Activated CD4-positive, alpha-beta T cell treated with anti-CD3 and anti-CD28 coated beads, Interleukin-2, Interleukin-6, amounts not matched to agents 100 ng/mL and 50 ng/mL, durations not matched to agents 16 hours and 8 hours (primary cell): ENCODE data around the gene MLLT3.
"Not testable (repeated sequence)": the region's sequence is repeated elsewhere in the genome, so short reads cannot be mapped to it uniquely, and the experiment has no call there.

Experiments used
- DNase-seq: peaks from one replicate; pipeline ENCODE4 v3.0.0-alpha.2; 2020

The MLLT3 gene

GRCh38 chr9:20593537-20593936, 28.8 kb downstream of the MLLT3 start:
- DNase-seq: no peak

- DNase-seq: no peak
Observed at GRCh38 chr9:20593105-20593504, 29.2 kb downstream of the MLLT3 start.

DNA sequence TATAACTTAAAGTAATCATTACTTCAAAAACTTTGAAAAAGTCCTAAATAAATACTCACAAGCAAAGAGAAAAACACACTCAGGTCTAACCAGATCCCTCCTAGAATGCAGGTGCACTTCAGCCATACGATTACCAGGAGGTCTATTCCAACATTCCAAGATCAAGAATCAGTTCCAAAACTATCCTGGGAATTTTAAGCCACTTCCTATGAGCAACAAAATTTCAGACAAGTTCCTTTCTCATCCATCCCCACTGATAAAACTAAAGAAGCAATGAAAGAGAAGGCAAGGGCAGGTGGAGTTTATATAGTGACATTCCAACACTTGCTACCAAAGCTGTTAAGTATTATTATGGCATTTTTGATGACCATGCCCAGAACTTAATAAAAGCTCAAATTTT, 29.6 kb downstream of the MLLT3 start:
- DNase-seq: no peak

- DNase-seq: no peak
Observed at GRCh38 chr9:20591223-20591622, 31.1 kb downstream of the MLLT3 start.

- peak; percentile 24 for DNase-seq
Observed at GRCh38 chr9:20584968-20585643, 37.2 kb downstream of the MLLT3 start.

GRCh38 chr9:20583088-20583487, 39.2 kb downstream of the MLLT3 start:
- not testable (repeated sequence) for DNase-seq

DNA sequence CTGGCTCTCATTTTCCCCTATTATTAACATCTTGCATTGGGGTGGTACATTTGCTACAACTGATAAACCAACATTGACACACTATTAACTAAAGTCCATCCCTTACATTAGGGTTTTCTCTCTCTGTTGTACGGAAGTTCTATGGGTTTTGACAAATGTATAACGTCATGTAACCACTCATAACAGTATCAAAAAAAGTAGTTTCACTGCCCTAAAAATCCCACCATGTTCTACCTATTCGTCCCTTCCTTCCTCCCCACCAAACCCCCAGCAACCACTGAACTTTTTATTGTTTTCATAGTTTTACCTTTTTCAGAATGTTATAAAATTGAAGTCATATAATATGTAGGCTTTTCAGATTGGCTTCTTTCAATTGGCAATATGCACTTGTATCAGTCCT, 40.1 kb downstream of the MLLT3 start:
- no peak for DNase-seq

- no peak for DNase-seq
Observed at GRCh38 chr9:20580673-20581072, 41.6 kb downstream of the MLLT3 start.

GRCh38 chr9:20579524-20580314, 42.6 kb downstream of the MLLT3 start:
- DNase-seq: no peak

DNA sequence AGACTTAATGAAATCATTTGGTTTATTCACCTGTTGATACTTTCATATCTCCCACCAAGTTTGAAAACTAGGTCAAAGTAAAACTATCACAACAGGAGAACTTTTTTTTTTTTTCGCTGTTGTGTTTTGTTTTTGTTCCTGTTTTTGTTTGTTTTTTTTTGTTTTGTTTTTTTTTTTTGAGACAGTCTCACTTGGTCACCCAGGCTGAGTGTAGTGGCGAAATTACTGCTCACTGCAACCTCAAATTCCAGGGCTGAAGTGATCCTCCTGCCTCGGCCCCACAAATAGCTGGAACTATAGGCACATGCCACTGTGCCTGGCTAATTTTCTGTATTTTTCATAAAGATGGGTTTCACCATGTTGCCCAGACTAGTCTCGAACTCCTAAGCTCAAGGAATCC, 49.3 kb downstream of the MLLT3 start:
- DNase-seq: no peak

- DNase-seq: peak; percentile 42
Observed at GRCh38 chr9:20570756-20571155, 51.5 kb downstream of the MLLT3 start.

DNA sequence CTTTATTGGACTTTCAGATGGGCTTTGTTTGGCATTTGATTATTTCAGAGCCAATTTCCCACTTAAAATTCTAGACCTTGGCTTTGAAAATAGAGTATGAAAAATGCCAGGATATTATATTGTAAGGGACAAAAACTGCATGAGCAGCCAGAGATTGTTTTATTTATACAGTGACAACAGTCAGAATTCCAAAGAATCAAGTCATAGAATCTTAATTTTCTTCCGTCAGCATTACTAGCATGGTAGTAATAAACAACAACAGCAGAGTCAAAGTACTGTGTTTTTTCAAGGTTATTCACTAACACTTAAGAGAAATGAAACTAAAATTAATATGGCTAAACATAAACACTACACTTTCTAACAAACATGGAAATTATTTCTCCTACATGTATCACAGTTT, 52.2 kb downstream of the MLLT3 start:
- no peak for DNase-seq

GRCh38 chr9:20569525-20569924, 52.8 kb downstream of the MLLT3 start:
- no peak for DNase-seq

DNA sequence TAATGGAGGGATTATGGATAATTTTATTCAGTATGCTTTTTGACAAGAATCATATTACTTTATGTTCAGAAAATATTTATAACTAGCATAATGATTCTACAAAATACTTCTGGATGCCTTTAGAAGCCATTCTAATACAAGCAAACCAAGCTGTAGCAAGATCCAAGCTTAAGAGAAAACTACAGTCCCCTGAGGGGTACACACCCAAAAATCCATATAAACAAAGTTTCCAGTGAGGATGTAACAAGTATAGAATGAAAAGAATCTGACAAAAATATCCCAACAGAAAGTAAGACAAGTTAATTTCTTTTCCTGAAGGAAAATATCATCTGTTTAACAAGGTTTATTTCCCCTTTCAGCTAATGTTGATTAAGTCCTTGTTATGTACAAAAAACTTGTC, 53.9 kb downstream of the MLLT3 start:
- DNase-seq: no peak

- DNase-seq: no peak
Observed at GRCh38 chr9:20566401-20566800, 55.9 kb downstream of the MLLT3 start.

DNA sequence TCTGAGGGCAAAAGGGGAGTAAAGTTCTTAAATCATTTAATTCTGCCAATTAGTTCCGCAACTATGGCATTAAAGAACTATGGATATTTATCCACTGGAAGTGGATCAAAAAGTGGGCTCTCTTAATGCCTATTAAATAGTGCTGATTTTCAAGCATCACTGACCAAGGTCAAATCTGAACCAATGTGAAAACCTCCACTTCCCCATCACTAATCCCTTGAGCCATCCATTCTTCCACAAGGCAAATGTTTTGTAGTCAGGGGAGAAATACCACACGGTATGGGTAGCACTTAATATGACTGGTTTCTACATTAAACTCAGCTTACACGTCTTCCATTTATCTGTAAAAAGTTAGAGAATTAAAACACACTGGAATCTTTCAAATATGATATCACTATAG, 57.6 kb downstream of the MLLT3 start:
- DNase-seq: no peak

GRCh38 chr9:20563917-20564316, 58.4 kb downstream of the MLLT3 start:
- DNase-seq: no peak

GRCh38 chr9:20562051-20562450, 60.2 kb downstream of the MLLT3 start:
- DNase-seq: peak; percentile 69

DNA sequence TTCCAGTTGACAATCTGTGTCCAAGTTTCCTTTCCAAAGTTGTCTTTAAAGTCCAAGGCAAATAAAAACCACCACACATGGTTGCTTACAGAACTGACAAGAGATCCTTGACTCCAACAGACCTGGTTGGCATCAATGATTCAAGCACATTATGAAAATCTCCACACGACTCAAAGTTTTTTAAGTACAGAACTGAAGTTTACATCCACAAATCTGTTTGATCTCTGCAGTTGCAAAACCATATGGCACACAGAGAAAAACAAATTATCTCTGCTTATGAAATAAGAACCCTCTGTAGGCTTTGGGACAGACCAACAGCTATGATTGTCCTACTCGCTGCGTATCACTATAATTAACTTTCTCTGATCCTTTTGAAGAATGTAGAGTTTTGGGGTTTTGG, 60.8 kb downstream of the MLLT3 start:
- DNase-seq: no peak

DNA sequence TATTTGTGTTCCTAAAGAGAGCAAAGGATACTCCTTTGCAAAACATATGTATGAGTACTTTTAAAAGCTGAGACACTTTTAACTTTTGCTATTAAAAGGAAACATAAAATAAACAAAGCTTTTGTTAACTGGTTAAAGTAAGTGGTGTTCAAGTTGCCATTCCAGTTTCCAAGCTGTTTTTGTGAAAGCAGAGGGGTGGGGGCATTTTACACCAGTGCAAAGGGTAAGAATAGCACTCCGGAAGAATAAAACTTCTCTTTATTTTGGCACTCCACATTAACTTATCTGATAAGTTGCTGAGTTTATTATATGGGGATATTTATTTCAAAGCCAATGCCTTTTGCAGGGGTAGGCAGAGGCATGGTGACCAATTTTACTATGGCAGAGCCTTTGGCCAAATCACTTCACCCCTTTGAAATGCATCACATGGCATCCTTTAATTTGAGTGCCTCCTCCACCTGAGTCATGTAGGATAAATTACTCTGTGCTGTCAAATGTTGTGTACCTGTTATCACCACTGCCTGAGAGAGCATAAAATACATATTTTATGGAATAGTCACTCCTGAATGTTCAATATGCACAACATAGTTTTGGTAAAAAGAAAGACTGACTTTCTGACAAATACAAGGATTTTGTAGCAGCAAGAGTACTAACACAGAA, 62.9 kb downstream of the MLLT3 start:
- DNase-seq: no peak

DNA sequence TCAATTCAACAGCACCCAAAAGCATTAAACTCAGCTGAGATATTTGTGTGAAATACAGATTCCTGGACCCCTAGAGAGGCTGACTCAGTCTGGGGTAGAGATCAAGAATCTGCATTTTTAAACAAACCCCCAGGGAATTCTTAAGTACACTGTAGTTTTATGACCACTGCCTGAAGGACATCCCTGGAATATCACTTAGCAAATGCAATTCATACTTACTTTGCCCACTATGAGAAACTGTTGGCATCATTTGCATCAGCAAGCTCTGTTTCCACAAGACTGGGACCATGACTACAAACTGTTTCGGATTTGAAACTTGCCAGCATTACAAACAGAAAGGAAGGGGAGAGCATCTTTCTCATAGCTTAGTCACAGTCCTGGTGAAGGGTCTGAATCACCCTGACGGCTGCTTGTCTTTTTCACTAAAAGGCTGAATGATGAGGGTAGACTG, 63.7 kb downstream of the MLLT3 start:
- DNase-seq: peak; percentile 83

GRCh38 chr9:20557890-20558565, 64.3 kb downstream of the MLLT3 start:
- DNase-seq: no peak

GRCh38 chr9:20557285-20557684, 65.0 kb downstream of the MLLT3 start:
- no peak for DNase-seq
